Stomach smooth muscle (tissue), 2 donors: ENCODE measurements around the gene GNAI3.

Source experiments
- H3K27ac ChIP-seq: one replicate; pipeline ENCODE4 v1.7.0; 2013; ENCODE audit warnings: mild to moderate bottlenecking, low read length, inconsistent platforms
- H3K27me3 ChIP-seq, 2 donors: one replicate each; pipeline ENCODE4 v1.7.0; 2013; ENCODE audit warnings: low read length in 2 of 2; ENCODE audit not compliant: insufficient read depth in 2 of 2, control insufficient read depth in 1 of 2
- H3K36me3 ChIP-seq, 2 donors: one replicate each; pipeline ENCODE4 v1.7.0; 2013; ENCODE audit warnings: low read length in 2 of 2; ENCODE audit not compliant: control insufficient read depth in 2 of 2, insufficient read depth in 2 of 2
- H3K4me1 ChIP-seq: one replicate; pipeline ENCODE4 v1.7.0; 2013; ENCODE audit warnings: low read length; ENCODE audit not compliant: control insufficient read depth, insufficient read depth
- H3K4me3 ChIP-seq, 2 donors: one replicate each; pipeline ENCODE4 v1.7.0; 2013; ENCODE audit warnings: low read length in 2 of 2
- H3K9ac ChIP-seq, 2 donors: one replicate each; pipeline ENCODE4 v1.7.0; 2013; ENCODE audit warnings: low read length in 2 of 2, mild to moderate bottlenecking in 1 of 2
- H3K9me3 ChIP-seq, 2 donors: one replicate each; pipeline ENCODE4 v1.7.0; 2013; ENCODE audit warnings: low read length in 2 of 2; ENCODE audit not compliant: control insufficient read depth in 2 of 2
- donor health status: healthy.
- donor health status: Pancreatic carcinoma.

The GNAI3 gene

DNA sequence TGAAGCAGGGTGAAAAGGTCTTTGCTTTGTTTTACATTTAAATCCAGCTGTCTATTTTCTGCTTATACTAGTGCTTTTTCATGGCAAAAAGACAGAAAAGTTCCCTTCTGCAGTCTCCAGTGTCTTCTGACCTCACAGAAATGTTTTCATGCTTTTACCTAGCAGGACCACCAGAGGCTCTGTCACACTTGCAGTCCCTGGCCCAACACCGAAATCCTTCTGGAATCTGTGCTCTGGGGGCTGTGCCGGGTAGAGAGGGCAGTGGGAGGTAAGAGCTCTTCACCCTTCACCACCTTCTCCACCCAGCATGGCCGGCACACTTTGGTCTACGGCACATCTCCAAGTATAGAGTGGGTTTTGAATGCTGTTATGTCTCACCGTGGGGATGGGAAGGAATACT lies 50.2 kb downstream of the GNAI3 start:
- no peak overlapping the region for H3K27ac ChIP-seq
- H3K9ac ChIP-seq, result no peak overlapping the region
- H3K4me1 ChIP-seq, result no peaks in the 10 kb centered on the region
- H3K9me3 ChIP-seq, result no peaks in the 10 kb centered on the region
- no peak overlapping the region for H3K4me3 ChIP-seq
- peaks cover 6 to 7% of the 10 kb centered on the region in 2 donors for H3K36me3 ChIP-seq
- H3K27me3 ChIP-seq, result no peaks in the 10 kb centered on the region

DNA sequence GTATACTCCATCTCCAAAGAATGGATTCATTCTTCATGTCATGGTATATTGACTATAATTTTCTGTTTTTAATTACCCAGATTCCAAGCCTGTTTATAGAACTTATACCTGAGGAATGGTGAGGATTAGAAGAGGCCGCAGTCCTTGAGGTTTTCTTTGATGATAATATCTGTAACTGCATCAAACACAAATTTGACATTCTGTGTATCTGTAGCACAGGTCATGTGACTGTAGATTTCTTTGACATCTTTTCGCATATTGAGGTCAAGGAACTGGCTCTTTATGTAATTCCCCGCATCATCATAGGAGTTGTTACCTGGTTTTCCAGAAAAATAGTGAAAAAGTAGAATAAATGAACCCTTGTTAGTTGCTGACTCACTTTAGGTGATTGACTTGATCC lies 54.8 kb downstream of the GNAI3 start:
- Histone ChIP-seq H3K9me3 (no peaks in the 10 kb centered on the region), H3K36me3 (peaks cover 0 to 9% of the 10 kb centered on the region in 2 donors), H3K9ac (no peak overlapping the region), H3K27ac (no peak overlapping the region), H3K4me3 (no peak overlapping the region), H3K27me3 (no peaks in the 10 kb centered on the region), H3K4me1 (no peaks in the 10 kb centered on the region)

DNA sequence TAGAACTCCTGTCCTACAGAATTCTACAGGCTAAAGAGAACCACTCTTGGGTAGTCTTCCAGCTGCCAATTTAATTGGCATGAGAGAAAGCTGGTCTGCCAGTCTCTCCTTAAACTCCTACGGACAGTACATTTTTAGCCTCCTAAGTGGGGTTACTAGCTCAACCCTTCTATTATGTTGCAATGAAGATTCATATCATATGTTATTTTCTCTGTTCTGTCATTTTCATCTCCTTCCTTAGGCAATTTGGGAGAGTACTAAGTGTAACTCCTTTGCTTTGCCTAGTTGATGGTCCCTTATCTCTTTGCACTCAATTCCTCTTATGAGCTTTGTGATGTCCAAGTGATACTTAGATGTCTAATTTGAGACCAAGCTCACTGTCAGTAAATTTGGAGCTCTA lies 57.0 kb downstream of the GNAI3 start:
- H3K27me3 ChIP-seq, result no peaks in the 10 kb centered on the region
- no peaks in the 10 kb centered on the region for H3K9me3 ChIP-seq
- no peak overlapping the region for H3K4me3 ChIP-seq
- no peaks in the 10 kb centered on the region for H3K4me1 ChIP-seq
- no peak overlapping the region for H3K27ac ChIP-seq
- H3K9ac ChIP-seq, result no peak overlapping the region
- peaks cover 0 to 4% of the 10 kb centered on the region in 2 donors for H3K36me3 ChIP-seq

DNA sequence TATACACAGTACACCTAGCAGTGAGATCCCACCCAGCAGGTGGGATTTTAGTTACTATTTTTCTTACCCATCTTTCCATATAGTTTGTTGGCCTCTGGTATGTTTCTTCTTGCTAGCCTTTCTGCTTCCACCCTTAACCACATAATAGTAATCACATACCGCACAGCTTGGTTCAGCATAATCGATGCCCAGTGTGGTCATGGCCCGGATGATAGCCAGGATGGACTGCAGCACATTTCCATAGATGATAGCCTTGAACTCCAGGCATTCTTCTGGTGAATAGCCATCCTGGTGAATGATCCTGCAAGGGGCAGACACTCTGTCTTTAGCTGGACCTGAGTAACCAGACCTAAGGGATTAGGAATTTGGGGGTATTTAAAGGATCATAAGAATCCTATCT lies 61.5 kb downstream of the GNAI3 start:
- H3K9me3 ChIP-seq, result no peaks in the 10 kb centered on the region
- no peaks in the 10 kb centered on the region for H3K4me1 ChIP-seq
- no peak overlapping the region for H3K27ac ChIP-seq
- H3K4me3 ChIP-seq, result no peak overlapping the region
- no peaks in the 10 kb centered on the region for H3K27me3 ChIP-seq
- H3K36me3 ChIP-seq, result peaks cover 0 to 4% of the 10 kb centered on the region in 2 donors
- H3K9ac ChIP-seq, result no peak overlapping the region

DNA sequence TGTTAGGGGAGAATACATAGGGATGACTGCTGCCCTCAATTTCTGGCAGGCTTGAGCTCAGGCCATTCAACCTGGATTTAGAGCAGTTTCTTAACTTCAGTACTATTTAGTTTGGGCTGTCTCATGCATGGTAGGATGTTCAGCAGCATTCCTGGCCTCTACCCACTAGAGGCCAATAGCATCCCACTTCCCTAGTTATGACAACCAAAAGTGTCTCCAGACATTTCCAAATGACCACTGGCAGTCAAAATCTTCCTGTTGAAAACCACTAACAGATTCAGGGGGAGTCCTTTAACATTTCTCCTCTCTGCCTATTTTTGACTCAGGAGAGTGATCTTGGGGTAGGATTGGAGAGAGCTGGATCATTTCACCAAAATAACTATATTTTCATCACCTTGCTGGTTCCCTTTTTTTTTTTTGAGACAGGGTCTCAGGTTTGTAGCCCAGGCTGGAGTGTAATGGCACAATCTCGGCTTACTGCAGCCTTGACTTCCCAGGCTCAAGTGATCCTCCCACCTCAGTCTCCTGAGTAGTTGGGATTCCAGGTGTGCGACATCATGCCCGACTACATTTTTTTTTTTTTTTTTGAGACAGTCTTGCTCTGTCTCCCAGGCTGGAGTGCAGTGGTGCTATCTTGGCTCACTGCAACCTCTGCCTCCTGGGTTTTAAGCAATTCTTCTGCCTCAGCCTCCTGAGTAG lies 62.3 kb downstream of the GNAI3 start:
- H3K4me1 ChIP-seq, result no peaks in the 10 kb centered on the region
- H3K27ac ChIP-seq, result no peak overlapping the region
- peaks cover 0 to 4% of the 10 kb centered on the region in 2 donors for H3K36me3 ChIP-seq
- H3K4me3 ChIP-seq, result no peak overlapping the region
- H3K9me3 ChIP-seq, result no peaks in the 10 kb centered on the region
- no peaks in the 10 kb centered on the region for H3K27me3 ChIP-seq
- H3K9ac ChIP-seq, result no peak overlapping the region

DNA sequence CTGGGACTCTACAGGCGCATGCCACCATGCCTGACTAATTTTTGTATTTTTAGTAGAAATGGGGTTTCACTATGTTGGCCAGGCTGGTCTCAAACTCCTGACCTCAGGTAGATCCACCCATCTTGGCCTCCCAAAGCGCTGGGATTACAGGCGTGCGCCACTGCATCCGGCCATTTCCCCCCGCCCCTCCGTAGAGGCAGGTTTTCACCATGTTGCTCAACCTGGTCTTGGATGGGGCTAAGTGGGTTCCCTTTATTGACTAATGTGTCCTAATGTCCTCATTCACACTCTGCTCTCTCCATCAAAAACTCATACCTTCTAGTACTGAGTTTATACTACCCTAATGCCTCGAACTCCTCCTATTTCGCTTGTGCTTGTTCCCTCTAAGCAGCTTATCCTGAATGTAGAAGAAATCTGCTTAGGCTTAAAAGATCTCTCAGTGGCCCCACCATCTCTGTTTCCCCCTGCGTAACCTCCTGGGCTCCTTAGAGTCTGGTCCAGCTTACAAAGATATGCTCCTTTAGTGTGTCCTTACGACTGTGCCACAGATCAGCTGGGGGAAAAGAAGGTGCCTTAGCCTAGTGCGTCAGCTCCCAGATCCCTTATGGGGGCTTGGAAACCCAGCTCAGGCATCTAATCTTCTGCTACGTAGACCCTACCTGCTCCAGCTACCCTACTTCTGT lies 63.0 kb downstream of the GNAI3 start:
- no peak overlapping the region for H3K4me3 ChIP-seq
- H3K27ac ChIP-seq, result no peak overlapping the region
- no peaks in the 10 kb centered on the region for H3K27me3 ChIP-seq
- no peaks in the 10 kb centered on the region for H3K9me3 ChIP-seq
- no peaks in the 10 kb centered on the region for H3K4me1 ChIP-seq
- no peak overlapping the region for H3K9ac ChIP-seq
- H3K36me3 ChIP-seq, result no peaks in the 10 kb centered on the region

DNA sequence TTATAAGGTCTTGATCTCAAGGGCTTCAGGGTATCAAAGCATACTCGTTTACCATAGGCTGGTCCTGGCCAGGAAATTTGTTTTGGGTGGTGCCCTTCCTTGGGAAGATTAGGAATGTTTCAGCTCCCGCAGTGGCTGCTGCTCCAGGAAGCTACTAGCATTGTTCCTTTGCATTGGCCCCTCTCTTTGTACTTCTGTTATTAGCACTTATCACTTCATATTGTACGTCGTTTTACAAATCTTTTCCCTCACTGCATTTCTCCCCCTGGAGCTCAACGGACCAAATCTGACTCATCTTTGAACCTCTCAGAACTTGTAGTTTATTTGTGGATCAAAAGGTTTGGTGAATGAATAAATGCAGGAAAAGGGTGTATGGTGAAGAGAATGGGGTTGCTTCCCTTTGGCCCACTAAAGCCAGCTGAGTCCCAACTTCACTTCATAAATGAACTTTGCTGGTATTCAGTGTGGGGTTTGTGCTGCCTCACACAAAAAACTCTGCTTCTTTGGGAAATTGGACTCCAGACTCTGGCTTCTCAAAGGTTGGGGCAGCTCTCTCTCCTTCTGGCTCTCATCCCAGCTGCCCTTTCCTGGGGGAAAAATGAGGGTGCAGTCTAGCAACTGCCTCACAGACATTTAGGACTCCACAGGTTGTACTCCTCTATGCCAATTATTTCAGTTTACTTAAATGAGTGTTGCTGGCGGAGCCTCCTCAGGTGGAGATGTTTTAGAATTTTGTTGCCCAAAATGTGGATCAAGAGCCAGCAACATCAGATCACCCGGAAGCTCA lies 65.1 kb downstream of the GNAI3 start:
- no peak overlapping the region for H3K4me3 ChIP-seq
- H3K36me3 ChIP-seq, result no peaks in the 10 kb centered on the region
- H3K9me3 ChIP-seq, result no peaks in the 10 kb centered on the region
- no peak overlapping the region for H3K27ac ChIP-seq
- no peak overlapping the region for H3K9ac ChIP-seq
- no peaks in the 10 kb centered on the region for H3K27me3 ChIP-seq
- H3K4me1 ChIP-seq, result no peaks in the 10 kb centered on the region

DNA sequence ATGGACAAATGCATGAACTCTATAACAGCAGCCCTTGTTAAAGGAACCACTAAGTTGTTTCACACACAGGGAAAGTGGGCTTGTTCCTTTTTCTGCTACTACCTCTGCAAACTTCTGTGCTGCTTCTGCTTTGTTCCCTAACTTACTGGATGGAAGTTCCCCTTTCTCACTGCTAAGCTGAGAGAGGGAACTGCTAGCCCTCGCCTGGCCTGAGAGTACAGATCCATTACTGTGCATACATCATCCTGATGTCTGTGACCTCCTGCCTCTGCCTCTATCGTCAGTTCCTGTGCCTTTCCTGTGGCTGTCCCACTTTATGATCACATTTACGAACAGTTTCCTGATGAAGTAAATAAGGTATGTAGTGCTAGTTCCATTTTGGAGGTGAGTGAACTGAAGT lies 67.5 kb downstream of the GNAI3 start:
- Histone ChIP-seq H3K9ac (no peak overlapping the region), H3K36me3 (no peaks in the 10 kb centered on the region), H3K9me3 (no peaks in the 10 kb centered on the region), H3K4me1 (peaks cover 13% of the 10 kb centered on the region), H3K27ac (no peak overlapping the region), H3K27me3 (no peaks in the 10 kb centered on the region), H3K4me3 (no peak overlapping the region)

DNA sequence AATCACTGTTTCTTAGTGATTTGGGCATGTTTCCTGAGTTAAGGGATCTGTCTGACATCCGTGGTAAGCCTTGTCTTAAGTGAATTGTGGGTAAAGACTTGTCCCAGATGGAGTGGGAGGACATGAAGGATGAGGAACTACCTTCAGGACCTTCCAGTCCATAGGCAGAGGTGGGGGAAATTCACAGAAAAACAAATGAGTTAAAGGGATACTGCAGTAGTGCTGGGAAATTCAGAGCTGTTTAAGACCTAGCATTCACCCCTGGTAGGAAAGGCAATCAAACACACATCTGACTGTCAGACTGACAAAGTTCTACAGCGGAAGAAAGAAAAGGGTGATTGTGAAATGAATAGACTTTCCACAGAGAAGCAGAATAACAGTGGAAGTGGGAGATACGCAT lies 68.0 kb downstream of the GNAI3 start:
- Histone ChIP-seq H3K4me3 (no peak overlapping the region), H3K36me3 (no peaks in the 10 kb centered on the region), H3K27me3 (no peaks in the 10 kb centered on the region), H3K27ac (no peak overlapping the region), H3K9me3 (no peaks in the 10 kb centered on the region), H3K9ac (no peak overlapping the region), H3K4me1 (peaks cover 18% of the 10 kb centered on the region)

DNA sequence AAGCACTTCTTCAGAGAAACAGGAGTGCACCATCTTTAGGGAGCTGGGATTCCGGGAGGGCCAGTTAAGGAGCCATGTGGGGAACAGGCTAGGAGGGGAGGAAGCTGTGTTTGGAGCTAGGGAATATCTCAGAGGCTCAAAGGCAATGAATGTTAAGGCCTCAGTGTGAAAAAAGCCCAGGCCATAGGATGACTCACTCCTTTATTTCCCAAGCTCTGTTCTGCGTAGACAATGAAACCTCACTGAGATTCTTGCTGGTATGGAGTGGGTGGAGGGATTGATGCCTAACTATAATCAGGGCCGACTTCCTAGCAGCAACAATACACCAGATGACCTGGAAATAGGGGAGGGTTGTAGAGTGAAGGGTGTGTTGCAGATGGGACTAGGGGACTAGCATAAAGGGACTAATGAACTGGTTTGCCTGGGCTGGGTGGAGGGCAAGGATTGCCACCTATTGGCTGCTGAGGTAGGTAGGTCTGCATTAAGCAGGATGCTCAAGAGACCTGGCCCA lies 68.9 kb downstream of the GNAI3 start:
- Histone ChIP-seq H3K27ac (no peak overlapping the region), H3K36me3 (no peaks in the 10 kb centered on the region), H3K4me3 (no peak overlapping the region), H3K27me3 (no peaks in the 10 kb centered on the region), H3K4me1 (peaks cover 27% of the 10 kb centered on the region), H3K9me3 (no peaks in the 10 kb centered on the region), H3K9ac (no peak overlapping the region)
